K562 (cell line): ENCODE results near the gene GOLGB1. TPM values are rescaled to one million over a fixed set of nuclear protein-coding genes. Genes with fewer than 3 reads are reported as not detected.

ENCODE experiments used
- ATAC-seq: fragments of 200-7000 bp; cut with Tn5 transposase; 3 replicates; pipeline ENCODE4 v1.9.1; 2020; ENCODE audit warnings: moderate library complexity
- BruUV-seq: library from RNA; stranded (reverse); fragments of 400-500 nt; replicated peaks from 2 replicates; lab custom pipeline; 2021; lab: Mats Ljungman, UMichigan
- CTCF ChIA-PET: fragments of 300-600 bp; formaldehyde crosslinking; extraction: SDS; loops from one replicate; lab custom pipeline; 2021; ENCODE audit warnings: low intra/inter-chr PET ratio; lab: Yijun Ruan, JAX
- POLR2A ChIA-PET: fragments of 300-600, 350-650 bp; sonication (Branson Sonifier 250); formaldehyde crosslinking; extraction: SDS; loops from one replicate; lab custom pipeline; 2021; ENCODE audit warnings: antibody characterized with exemption, inconsistent platforms; lab: Yijun Ruan, JAX
- DNase-seq, 4 experiments: peaks; one replicate each; pipeline versions ENCODE4 v3.0.0 to v3.0.0-alpha.2; 2011 to 2018; ENCODE audit warnings: low spot score in 3 of 4, mixed read lengths in 3 of 4; ENCODE audit errors: extremely low read depth in 1 of 4
- FAIRE-seq: peaks from 2 replicates; lab custom pipeline; 2011; peaks lifted over from hg19 to GRCh38; lab: Jason Lieb, UNC
- H2AFZ ChIP-seq: 2 replicates; pipeline ENCODE4 v1.6.0; 2011; ENCODE audit warnings: low read depth, low read length, control low read depth, inconsistent platforms
- H3K27ac ChIP-seq: fragments of 200-600 bp; 3 replicates; pipeline ENCODE4 v1.8.0; 2011; ENCODE audit warnings: low read depth, mild to moderate bottlenecking, control low read depth, inconsistent platforms, low read length, moderate library complexity, mixed read lengths; ENCODE audit errors: extremely low read depth
- H3K27me3 ChIP-seq, 2 experiments: fragments of 300-600 bp in 1 of 2; 2 replicates in 1 of 2; 3 replicates in 1 of 2; pipeline versions ENCODE4 v1.6.0 to v1.8.0; 2011; ENCODE audit warnings: inconsistent platforms in 2 of 2, low read length in 2 of 2, mild to moderate bottlenecking in 1 of 2, mixed read lengths in 1 of 2, moderate library complexity in 1 of 2; ENCODE audit not compliant: control insufficient read depth in 2 of 2, insufficient read depth in 2 of 2
- H3K36me3 ChIP-seq: fragments of 300-600 bp; 3 replicates; pipeline ENCODE4 v1.8.0; 2011; ENCODE audit warnings: mild to moderate bottlenecking, low read length, inconsistent platforms; ENCODE audit not compliant: control insufficient read depth, insufficient read depth
- H3K4me1 ChIP-seq, 2 experiments: fragments of 200-600 bp in 1 of 2; replicated peaks in 1 of 2; 2 replicates in 1 of 2; 3 replicates in 1 of 2; pipeline versions ENCODE4 v1.5.1 to v1.8.0; 2011; ENCODE audit warnings: inconsistent platforms in 2 of 2, low read length in 2 of 2, mild to moderate bottlenecking in 1 of 2, mixed read lengths in 1 of 2, moderate library complexity in 1 of 2; ENCODE audit not compliant: control insufficient read depth in 2 of 2, insufficient read depth in 2 of 2
- H3K4me2 ChIP-seq: 2 replicates; pipeline ENCODE4 v1.6.1; 2011; ENCODE audit warnings: low read length, control low read depth, inconsistent platforms, mixed read lengths; ENCODE audit not compliant: insufficient read depth
- H3K4me3 ChIP-seq: fragments of 200-600 bp; sonication (generic), shearing (Covaris generic); 2 replicates; pipeline ENCODE4 v1.5.1; 2016; ENCODE audit warnings: control low read depth, inconsistent platforms
- H3K79me2 ChIP-seq: fragments of 200-600 bp; 3 replicates; pipeline ENCODE4 v1.8.0; 2011; ENCODE audit warnings: low read length, inconsistent platforms; ENCODE audit not compliant: control insufficient read depth, insufficient read depth
- H3K9ac ChIP-seq, 2 experiments: 2 replicates each; pipeline versions ENCODE4 v1.6.0 to v1.6.1; 2011; ENCODE audit warnings: low read depth in 2 of 2, low read length in 2 of 2, control low read depth in 1 of 2, inconsistent platforms in 1 of 2, mild to moderate bottlenecking in 1 of 2, mixed read lengths in 1 of 2; ENCODE audit not compliant: insufficient read depth in 1 of 2
- H3K9me1 ChIP-seq: one replicate; pipeline ENCODE4 v1.6.0; 2011; ENCODE audit warnings: inconsistent platforms, mild to moderate bottlenecking, low read length, moderate library complexity; ENCODE audit not compliant: control insufficient read depth, insufficient read depth
- H3K9me3 ChIP-seq: replicated peaks from 2 replicates; pipeline ENCODE4 v1.5.1; 2011; ENCODE audit warnings: low read depth, low read length, inconsistent platforms; ENCODE audit not compliant: control insufficient read depth, insufficient read depth
- H4K20me1 ChIP-seq: replicated peaks from 2 replicates; pipeline ENCODE4 v1.6.1; 2011; ENCODE audit warnings: low read length, inconsistent platforms, mixed read lengths; ENCODE audit not compliant: control insufficient read depth, insufficient read depth
- PML ChIP-seq: IDR thresholded peaks from 2 replicates; pipeline ENCODE4 v1.6.1; 2012; ENCODE audit warnings: low read length, inconsistent platforms
- ZBTB40 ChIP-seq, 2 experiments: fragments of 450-650 bp in 1 of 2; sonication (generic) in 1 of 2; formaldehyde crosslinking in 1 of 2; IDR thresholded peaks; 2 replicates each; pipeline versions ENCODE4 v1.7.1 to v1.9.0; 2016 to 2022; ENCODE audit warnings: inconsistent platforms in 1 of 2, mild to moderate bottlenecking in 1 of 2, missing genetic modification reagents in 1 of 2
- ZNF445 ChIP-seq: fragments of 250-450 bp; sonication (Bioruptor Pico); IDR thresholded peaks from 2 replicates; pipeline ENCODE4 v1.4.0; 2020; ENCODE audit warnings: low read depth, mild to moderate bottlenecking, moderate library complexity
- ZNF77 ChIP-seq: fragments of 250-450 bp; sonication (Bioruptor Pico); IDR thresholded peaks from 2 replicates; pipeline ENCODE4 v1.5.0; 2020
- WGBS: fragments of 100-300 bp; shearing (Covaris generic); methylation state at CpG from one replicate; pipeline ENCODE4 v1.1.6; 2016; ENCODE audit warnings: low coverage, mixed read lengths; ENCODE audit not compliant: insufficient coverage; ENCODE audit errors: missing lambda C conversion rate; 5-methylcytosine and 5-hydroxymethylcytosine counted together
- in situ Hi-C: fragments of 300-500 bp; cut with MboI; formaldehyde crosslinking; loops from 4 replicates; pipeline ENCODE4 v1.15.0; 2018; ENCODE audit warnings: inconsistent platforms, mixed read lengths
- intact Hi-C: fragments of 100-400 bp; cut with micrococcal nuclease; formaldehyde crosslinking; loops from 2 replicates; pipeline ENCODE4 v1.14.2; 2022
- polyA plus RNA-seq, 8 experiments: library from polyadenylated mRNA; depleted of rRNA in 4 of 8; stranded (reverse) in 5 of 8; unstranded in 3 of 8; fragments of >200 nt; fragmentation: Nextera tagmentation in 2 of 8; fragmentation: Illumina TruSeq in 1 of 8; extraction: Ambion mirVana in 2 of 8; extraction: Trizol in 1 of 8; gene quantifications; 2 replicates each; pipeline versions ENCODE4 v1.2.1 to v1.2.3, GENCODE V29; 2011 to 2014; ENCODE audit warnings: inconsistent platforms in 1 of 8, missing spikeins in 1 of 8
- total RNA-seq, 7 experiments: library from RNA; depleted of rRNA in 6 of 7; stranded (reverse); fragments of >200 nt in 6 of 7; fragmentation: Illumina TruSeq in 2 of 7; extraction: Trizol in 2 of 7; gene quantifications; 2 replicates each; pipeline versions ENCODE4 v1.2.1 to v1.2.3, GENCODE V29; 2011 to 2021; ENCODE audit warnings: low replicate concordance in 1 of 7

The GOLGB1 gene
- total and polyA plus RNA-seq, 9 of the 15 experiments (the other 6 are each of a cell fraction or from before 2014, with no cell fraction given): 4.0 to 16.3 (median 9.7) TPM

GRCh38 chr3:121698476-121698875 lies 51.1 kb downstream of the GOLGB1 start:
- no peak for TF ChIP-seq PML
- no peak for TF ChIP-seq ZNF77 (CRISPR knock-in tag)
- TF ChIP-seq ZNF445: no peak
- no peak for TF ChIP-seq ZBTB40 (IDR thresholded peaks at IDR 0.05)
- no peak for TF ChIP-seq ZBTB40 (CRISPR knock-in tag; IDR thresholded peaks at IDR 0.05)
- DNase-seq (no peak), FAIRE-seq (no peak), ATAC-seq (no peak)
- Histone ChIP-seq H3K9ac (no peak overlapping the region), H3K9me1 (no peaks in the 10 kb centered on the region), H3K27ac (no peak overlapping the region), H2AFZ (no peak overlapping the region), H4K20me1 (no peaks in the 10 kb centered on the region), H3K36me3 (peaks cover 19% of the 10 kb centered on the region; the same call in 2 of the 3 replicates), H3K79me2 (no peaks in the 10 kb centered on the region), H3K27me3 (no peaks in the 10 kb centered on the region), H3K4me3 (no peak overlapping the region), H3K4me2 (no peak overlapping the region), H3K4me1 (no peaks in the 10 kb centered on the region), H3K9me3 (no peaks in the 10 kb centered on the region)
- POLR2A ChIA-PET: interaction anchor here (0.6 kb wide), 1 partner anchor 136 kb away, joined by 3 read pairs; the partner anchor contains the start of genes EAF2 and IQCB1
- in situ Hi-C loops: no loop called here
- CTCF ChIA-PET: no interaction called here
- intact Hi-C loops: no loop called here
- 83% methylated on average over 1 of the region's 1 CpG for WGBS
- no TSS peak for BruUV-seq
